Suprapubic skin (tissue), 4 donors: ENCODE results near the gene ACSS1. TPM values are rescaled to one million over a fixed set of nuclear protein-coding genes. Genes with fewer than 3 reads are reported as not detected.

Source experiments
- DNase-seq, 2 donors: peaks; one replicate each; pipeline ENCODE4 v3.0.0-alpha.2; 2019; ENCODE audit warnings: low spot score in 2 of 2
- H3K27ac ChIP-seq: fragments of 200-600 bp; sonication (generic); one replicate; pipeline ENCODE4 v1.5.1; 2019
- H3K27me3 ChIP-seq: fragments of 200-600 bp; sonication (generic); one replicate; pipeline ENCODE4 v1.5.1; 2019
- H3K36me3 ChIP-seq: fragments of 200-600 bp; sonication (generic); one replicate; pipeline ENCODE4 v1.5.1; 2019
- H3K4me1 ChIP-seq: fragments of 200-600 bp; sonication (generic); one replicate; pipeline ENCODE4 v1.5.1; 2019
- H3K4me3 ChIP-seq: fragments of 200-600 bp; sonication (generic); one replicate; pipeline ENCODE4 v1.5.1; 2019; ENCODE audit warnings: mild to moderate bottlenecking
- H3K9me3 ChIP-seq: fragments of 200-600 bp; sonication (generic); one replicate; pipeline ENCODE4 v1.5.1; 2019
- CTCF ChIP-seq, 2 donors: fragments of 200-600 bp in 1 of 2; fragments of 450-650 bp in 1 of 2; sonication (generic) in 1 of 2; IDR thresholded peaks; one replicate each; pipeline ENCODE4 v1.5.1; 2016 to 2019; ENCODE audit warnings: antibody characterized with exemption in 2 of 2, mild to moderate bottlenecking in 1 of 2, moderate library complexity in 1 of 2
- EP300 ChIP-seq: sonication (generic); formaldehyde crosslinking; IDR thresholded peaks from one replicate; pipeline ENCODE4 v1.6.1; 2017; ENCODE audit warnings: antibody characterized with exemption
- POLR2A ChIP-seq, 2 donors: fragments of 450-650 bp; IDR thresholded peaks; one replicate each; pipeline ENCODE4 v1.6.1; 2017; ENCODE audit warnings: antibody characterized with exemption in 2 of 2, mild to moderate bottlenecking in 2 of 2, moderate library complexity in 2 of 2
- POLR2AphosphoS5 ChIP-seq, 3 donors: sonication (generic); formaldehyde crosslinking; IDR thresholded peaks; one replicate each; pipeline ENCODE4 v1.6.1; 2017; ENCODE audit warnings: antibody characterized with exemption in 3 of 3
- WGBS: methylation state at CpG from one replicate; pipeline ENCODE4 v1.1.5; 2018; 5-methylcytosine and 5-hydroxymethylcytosine counted together
- total RNA-seq, 4 donors: library from RNA; depleted of rRNA; stranded (reverse); fragments of >200 nt; gene quantifications; one replicate each; pipeline ENCODE4 v1.1.0, GENCODE V29; 2016

Gene ACSS1
- total RNA-seq, 4 donors from 2014 or later: 29.0 to 80.0 (median 47.6) TPM

- Histone ChIP-seq H3K4me1 (no peaks in the 10 kb centered on the region), H3K36me3 (peaks cover 82% of the 10 kb centered on the region), H3K9me3 (no peaks in the 10 kb centered on the region), H3K27ac (no peak overlapping the region), H3K27me3 (no peaks in the 10 kb centered on the region), H3K4me3 (no peak overlapping the region)
- DNase-seq: no peak
- WGBS: 86% methylated on average over 13 of the region's 14 CpGs
- TF ChIP-seq EP300 (no peak), POLR2A (IDR thresholded peaks at IDR 0.05) (no peak), POLR2AphosphoS5 (IDR thresholded peaks at IDR 0.05) (no peak), CTCF (IDR thresholded peaks at IDR 0.05) (no peak)
Observed at GRCh38 chr20:24959591-24960301, 98.2 kb downstream of the ACSS1 start.

- Histone ChIP-seq H3K4me1 (no peaks in the 10 kb centered on the region), H3K27me3 (no peaks in the 10 kb centered on the region), H3K4me3 (no peak overlapping the region), H3K9me3 (no peaks in the 10 kb centered on the region), H3K36me3 (peaks cover 72% of the 10 kb centered on the region), H3K27ac (no peak overlapping the region)
- no peak for TF ChIP-seq POLR2AphosphoS5 (IDR thresholded peaks at IDR 0.05)
- TF ChIP-seq POLR2A (IDR thresholded peaks at IDR 0.05): no peak
- no peak for TF ChIP-seq CTCF (IDR thresholded peaks at IDR 0.05)
- TF ChIP-seq EP300: no peak
- no peak for DNase-seq
- WGBS: 84% methylated on average over 15 of the region's 20 CpGs
Observed at GRCh38 chr20:24958506-24959385, 99.2 kb downstream of the ACSS1 start.

- 93% methylated on average over 13 of the region's 18 CpGs for WGBS
- Histone ChIP-seq H3K4me1 (no peaks in the 10 kb centered on the region), H3K27me3 (no peaks in the 10 kb centered on the region), H3K9me3 (no peaks in the 10 kb centered on the region), H3K36me3 (peaks cover 59% of the 10 kb centered on the region), H3K4me3 (no peak overlapping the region), H3K27ac (no peak overlapping the region)
- TF ChIP-seq POLR2A (IDR thresholded peaks at IDR 0.05): no peak
- no peak for TF ChIP-seq POLR2AphosphoS5 (IDR thresholded peaks at IDR 0.05)
- TF ChIP-seq EP300: no peak
- TF ChIP-seq CTCF (IDR thresholded peaks at IDR 0.05): no peak
- no peak for DNase-seq
Observed at GRCh38 chr20:24957326-24958016, 100.5 kb downstream of the ACSS1 start.

Other genes starting within 250 kb of the ACSS1 start
- 1 to 10 TPM in 2 of 4 donors, under 1 TPM in 1, not detected in 1; 0.97 to 4.1 (median 2.7) TPM for gene CST7, start 108.9 kb downstream of the ACSS1 start, total RNA-seq
- gene APMAP, start 65.4 kb downstream of the ACSS1 start, total RNA-seq: 10 to 100 TPM; 61.8 to 89.3 (median 69.9) TPM
- gene VSX1, start 24.0 kb upstream of the ACSS1 start, total RNA-seq: not detected
- gene ENTPD6, start 137.6 kb upstream of the ACSS1 start, total RNA-seq: 100 to 1,000 TPM in 1 of 4 donors, 10 to 100 TPM in 3; 33.8 to 103 (median 47.0) TPM
- 100 to 1,000 TPM; 142 to 247 (median 198) TPM for gene PYGB, start 189.9 kb upstream of the ACSS1 start, total RNA-seq